Measurements from ENCODE around the gene MYRIP. TPM values are rescaled to one million over a fixed set of nuclear protein-coding genes. Genes with fewer than 3 reads are reported as not detected.

Gene MYRIP
- total and polyA plus RNA-seq, 2 of the 4 experiments (the other 2 are of a cell fraction), result not detected

- no peaks in the 10 kb centered on the region for H3K9me1 ChIP-seq (ENCODE audit: insufficient read depth, low read length)
- H2AK5ac ChIP-seq (ENCODE audit: low read depth, low read length), result no peak overlapping the region
- DNase-seq (no peak), ATAC-seq (ENCODE audit: low read depth) (no peak)
- dilution Hi-C loops (cut with HindIII; ENCODE audit: low sequenced_read_pairs, unreplicated experiment) (no loop called here), in situ Hi-C loops (cut with MboI; ENCODE audit: low sequenced_read_pairs) (no loop called here), intact Hi-C loops (cut with micrococcal nuclease) (no loop called here)
- H3K27me3 ChIP-seq (ENCODE audit: control insufficient read depth, insufficient read depth, low read length), result no peaks in the 10 kb centered on the region
- no peak overlapping the region for H3K27ac ChIP-seq (ENCODE audit: insufficient read depth, low read length)
- BruUV-seq (replicated peaks), result no TSS peak
- no peaks in the 10 kb centered on the region for H4K20me1 ChIP-seq (ENCODE audit: insufficient read depth, low read length)
- H3K79me1 ChIP-seq (ENCODE audit: low read depth in 1 of 2, low read length in 2 of 2), result no peaks in the 10 kb centered on the region
- H2BK20ac ChIP-seq (ENCODE audit: low read depth, low read length), result no peak overlapping the region
- H4K8ac ChIP-seq (ENCODE audit: low read depth in 2 of 2, low read length in 2 of 2), result no peak overlapping the region
- ChIA-PET POLR2A (ENCODE audit: unreplicated experiment) (no interaction called here), CTCF (no interaction called here)
- H3K9ac ChIP-seq (ENCODE audit: low read depth, low read length), result no peak overlapping the region
- H3K4me3 ChIP-seq (ENCODE audit: insufficient read depth, low read depth, low read length), result no peak overlapping the region
- H2BK120ac ChIP-seq (ENCODE audit: low read depth, low read length), result no peak overlapping the region
- no peak overlapping the region for H3K4me2 ChIP-seq (ENCODE audit: low read depth, low read length)
- no peaks in the 10 kb centered on the region for H3K36me3 ChIP-seq (ENCODE audit: control insufficient read depth, insufficient read depth, low read length)
- H3K18ac ChIP-seq (ENCODE audit: low read depth, low read length), result no peak overlapping the region
- no peak overlapping the region for H3K14ac ChIP-seq (replicated peaks; ENCODE audit: low read depth, low read length)
- no CpG with 5 or more reads among the region's 2 CpGs for WGBS, 2 experiments (ENCODE audit: extremely low coverage in 2 of 2, insufficient read length in 1 of 2)
- no peak overlapping the region for H4K5ac ChIP-seq (ENCODE audit: low read depth, low read length)
- peaks cover 11% of the 10 kb centered on the region for H3K9me3 ChIP-seq (ENCODE audit: control insufficient read depth, insufficient read depth, low read length)
- no peak overlapping the region for H3K56ac ChIP-seq (ENCODE audit: extremely low read depth, insufficient read depth, low read length)
- H4K91ac ChIP-seq (ENCODE audit: insufficient read depth, low read depth, low read length), result no peak overlapping the region
- no peak overlapping the region for H2BK5ac ChIP-seq (ENCODE audit: low read depth, low read length, poor library complexity, severe bottlenecking)
- no peak overlapping the region for H2AK9ac ChIP-seq (replicated peaks; ENCODE audit: low read depth, low read length, poor library complexity)
- H2BK15ac ChIP-seq (ENCODE audit: low read depth, low read length), result no peak overlapping the region
- no peak overlapping the region for H3K4ac ChIP-seq (ENCODE audit: low read depth, low read length)
- H2AFZ ChIP-seq (replicated peaks; ENCODE audit: low read length, poor library complexity), result no peak overlapping the region
- H3K4me1 ChIP-seq (ENCODE audit: control insufficient read depth, insufficient read depth, low read length), result no peaks in the 10 kb centered on the region
- H3K23ac ChIP-seq (ENCODE audit: low read depth, low read length), result no peak overlapping the region
- TF ChIP-seq USF2 (IDR thresholded peaks at IDR 0.05; ENCODE audit: low read depth, low read length), result no peak
Observed at GRCh38 chr3:40129981-40130380, 320.6 kb downstream of the MYRIP start.
